ENCODE data around the gene AP1G2. TPM values are rescaled to one million over a fixed set of nuclear protein-coding genes. Genes with fewer than 3 reads are reported as not detected.

Gene AP1G2
- total and polyA plus RNA-seq, 2 of the 13 experiments (the other 11 are each of a cell fraction or from before 2014, with no cell fraction given): 96.9 to 611 TPM

DNA sequence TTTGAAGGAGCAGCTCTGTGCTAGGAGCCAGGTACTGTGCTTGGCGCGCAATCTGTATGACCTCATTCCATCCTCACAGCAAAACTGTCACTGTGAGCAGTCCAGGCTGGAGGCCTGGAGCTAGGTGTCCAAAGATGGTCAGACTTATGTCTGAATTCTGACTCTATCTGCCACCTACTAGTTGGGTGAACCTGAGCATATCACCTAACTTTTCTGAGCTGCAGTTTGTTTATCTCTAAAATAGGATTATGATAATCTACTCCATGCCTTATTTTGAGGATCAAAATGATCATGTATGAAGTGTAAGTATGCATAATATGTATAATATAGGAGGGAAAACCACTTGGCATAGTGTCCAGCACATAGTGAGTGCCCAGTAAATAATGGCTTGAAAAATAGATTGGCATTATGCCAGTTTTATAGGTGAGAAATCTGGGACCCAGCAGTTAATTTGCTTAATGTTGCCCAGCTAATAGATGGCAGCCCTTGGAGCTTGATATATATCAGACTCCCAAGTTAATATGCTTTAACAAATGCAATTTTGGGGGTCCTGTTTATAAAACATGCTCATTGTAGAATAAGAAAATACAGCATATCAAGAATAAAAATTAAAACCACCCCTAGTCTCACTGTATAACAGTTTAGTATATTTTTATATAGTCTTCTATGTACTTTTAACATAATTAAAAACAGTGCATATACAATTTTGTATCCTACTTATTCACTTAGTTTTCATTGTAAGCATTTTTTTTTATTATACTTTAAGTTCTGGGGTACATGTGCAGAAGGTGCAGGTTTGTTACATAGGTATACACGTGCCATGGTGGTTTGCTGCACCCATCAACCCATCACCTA lies 15.5 kb upstream of the AP1G2 start (continued):
- no peak for TF ChIP-seq NFE2L1 (CRISPR knock-in tag; IDR thresholded peaks at IDR 0.05; ENCODE audit: borderline replicate concordance)
- TF ChIP-seq IKZF5 (CRISPR knock-in tag; IDR thresholded peaks at IDR 0.05): no peak; the same call in 1 of the 2 replicates
- no peak for TF ChIP-seq ZNF329 (CRISPR knock-in tag; IDR thresholded peaks at IDR 0.05; ENCODE audit: low read depth)
- TF ChIP-seq, protein P1, sequence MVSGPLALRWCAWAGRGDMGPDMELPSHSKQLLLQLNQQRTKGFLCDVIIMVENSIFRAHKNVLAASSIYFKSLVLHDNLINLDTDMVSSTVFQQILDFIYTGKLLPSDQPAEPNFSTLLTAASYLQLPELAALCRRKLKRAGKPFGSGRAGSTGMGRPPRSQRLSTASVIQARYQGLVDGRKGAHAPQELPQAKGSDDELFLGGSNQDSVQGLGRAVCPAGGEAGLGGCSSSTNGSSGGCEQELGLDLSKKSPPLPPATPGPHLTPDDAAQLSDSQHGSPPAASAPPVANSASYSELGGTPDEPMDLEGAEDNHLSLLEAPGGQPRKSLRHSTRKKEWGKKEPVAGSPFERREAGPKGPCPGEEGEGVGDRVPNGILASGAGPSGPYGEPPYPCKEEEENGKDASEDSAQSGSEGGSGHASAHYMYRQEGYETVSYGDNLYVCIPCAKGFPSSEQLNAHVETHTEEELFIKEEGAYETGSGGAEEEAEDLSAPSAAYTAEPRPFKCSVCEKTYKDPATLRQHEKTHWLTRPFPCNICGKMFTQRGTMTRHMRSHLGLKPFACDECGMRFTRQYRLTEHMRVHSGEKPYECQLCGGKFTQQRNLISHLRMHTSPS (CRISPR knock-in tag; IDR thresholded peaks at IDR 0.05; ENCODE audit: low read depth): no peak
- peak; percentile 5; the same call in 1 of the 2 replicates for TF ChIP-seq RFXANK (CRISPR knock-in tag; IDR thresholded peaks at IDR 0.05)
- TF ChIP-seq ZNF230 (CRISPR knock-in tag; IDR thresholded peaks at IDR 0.05): no peak
- no peak for TF ChIP-seq THAP11 (CRISPR knock-in tag; IDR thresholded peaks at IDR 0.05)
- no peak for TF ChIP-seq HIVEP1 (CRISPR knock-in tag; IDR thresholded peaks at IDR 0.05)
- no peak for TF ChIP-seq CREBL2 (CRISPR knock-in tag; IDR thresholded peaks at IDR 0.05; ENCODE audit: borderline replicate concordance)
- 0 out of 2 replicates have a peak, but pooled peaks have one; percentile 46 for TF ChIP-seq CC2D1A (CRISPR knock-in tag; IDR thresholded peaks at IDR 0.05)
- no peak for TF ChIP-seq CBX5 (CRISPR knock-in tag; IDR thresholded peaks at IDR 0.05; ENCODE audit: borderline replicate concordance)
- no peak for TF ChIP-seq GRHL1 (CRISPR knock-in tag; conservative IDR thresholded peaks at IDR 0.05)
- TF ChIP-seq ATF5 (CRISPR knock-in tag; IDR thresholded peaks at IDR 0.05; ENCODE audit: low read depth): no peak
- TF ChIP-seq GATAD1 (CRISPR knock-in tag; IDR thresholded peaks at IDR 0.05): no peak; the same call in 1 of the 2 replicates
- TF ChIP-seq MTF2 (CRISPR knock-in tag; IDR thresholded peaks at IDR 0.05; ENCODE audit: borderline replicate concordance): no peak
- peak; percentile 69; the same call in 1 of the 2 replicates for TF ChIP-seq ZSCAN31 (CRISPR knock-in tag; IDR thresholded peaks at IDR 0.05; ENCODE audit: low read depth)
- no peak for TF ChIP-seq IRF2 (CRISPR knock-in tag; IDR thresholded peaks at IDR 0.05)
- TF ChIP-seq ZNF350 (CRISPR knock-in tag; IDR thresholded peaks at IDR 0.05; ENCODE audit: borderline replicate concordance, low read depth): no peak
- TF ChIP-seq CENPT (CRISPR knock-in tag; IDR thresholded peaks at IDR 0.05; ENCODE audit: low read depth): no peak
- 0 out of 2 replicates have a peak, but pooled peaks have one; percentile 12 for TF ChIP-seq KDM3A (CRISPR knock-in tag; IDR thresholded peaks at IDR 0.05; ENCODE audit: low read depth)
- TF ChIP-seq MAFF (IDR thresholded peaks at IDR 0.05; ENCODE audit: low read depth, low read length): no peak
- TF ChIP-seq NBN (conservative IDR thresholded peaks at IDR 0.05): no peak
- TF ChIP-seq HNRNPK (IDR thresholded peaks at IDR 0.05; ENCODE audit: low read depth, low read length, poor library complexity, severe bottlenecking): peak; percentile 28
